ENCODE measurements around the gene PCDHGA1. TPM values are rescaled to one million over a fixed set of nuclear protein-coding genes. Genes with fewer than 3 reads are reported as not detected.

Gene PCDHGA1
- polyA plus RNA-seq, 1 donor from 2014 or later, result 0.19 TPM

DNA sequence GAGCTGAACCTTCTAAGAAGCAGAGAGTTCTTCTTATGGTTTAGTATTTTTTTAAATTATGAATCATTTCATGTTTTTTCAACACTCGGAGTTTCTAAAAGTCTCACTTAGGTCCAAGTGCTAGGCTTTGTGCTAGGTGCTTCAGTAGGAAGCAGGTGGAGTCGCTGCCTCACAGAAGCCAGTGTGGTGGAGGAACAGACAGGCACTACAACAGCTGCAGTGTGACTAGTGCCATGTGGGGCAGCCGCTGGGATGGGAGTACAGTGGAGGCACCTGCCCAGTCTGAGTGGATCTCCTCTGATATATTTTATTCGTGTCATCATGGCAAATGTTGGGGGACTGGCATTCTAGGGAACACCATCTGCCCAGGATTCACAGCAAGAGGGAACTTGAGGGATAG lies 173.9 kb downstream of the PCDHGA1 start:
- no peaks in the 10 kb centered on the region for H3K36me3 ChIP-seq (ENCODE audit: insufficient read depth, low read length)
- no peaks in the 10 kb centered on the region for H4K20me1 ChIP-seq (ENCODE audit: insufficient read depth)
- no peak overlapping the region for H3K27ac ChIP-seq (ENCODE audit: low read length)
- no peaks in the 10 kb centered on the region for H3K9me3 ChIP-seq (ENCODE audit: low read length)
- no peaks in the 10 kb centered on the region for H3K79me2 ChIP-seq (replicated peaks; ENCODE audit: insufficient read depth, low read length)
- no peak for TF ChIP-seq MXI1 (conservative IDR thresholded peaks at IDR 0.05; ENCODE audit: poor library complexity, severe bottlenecking)
- TF ChIP-seq, protein P1, sequence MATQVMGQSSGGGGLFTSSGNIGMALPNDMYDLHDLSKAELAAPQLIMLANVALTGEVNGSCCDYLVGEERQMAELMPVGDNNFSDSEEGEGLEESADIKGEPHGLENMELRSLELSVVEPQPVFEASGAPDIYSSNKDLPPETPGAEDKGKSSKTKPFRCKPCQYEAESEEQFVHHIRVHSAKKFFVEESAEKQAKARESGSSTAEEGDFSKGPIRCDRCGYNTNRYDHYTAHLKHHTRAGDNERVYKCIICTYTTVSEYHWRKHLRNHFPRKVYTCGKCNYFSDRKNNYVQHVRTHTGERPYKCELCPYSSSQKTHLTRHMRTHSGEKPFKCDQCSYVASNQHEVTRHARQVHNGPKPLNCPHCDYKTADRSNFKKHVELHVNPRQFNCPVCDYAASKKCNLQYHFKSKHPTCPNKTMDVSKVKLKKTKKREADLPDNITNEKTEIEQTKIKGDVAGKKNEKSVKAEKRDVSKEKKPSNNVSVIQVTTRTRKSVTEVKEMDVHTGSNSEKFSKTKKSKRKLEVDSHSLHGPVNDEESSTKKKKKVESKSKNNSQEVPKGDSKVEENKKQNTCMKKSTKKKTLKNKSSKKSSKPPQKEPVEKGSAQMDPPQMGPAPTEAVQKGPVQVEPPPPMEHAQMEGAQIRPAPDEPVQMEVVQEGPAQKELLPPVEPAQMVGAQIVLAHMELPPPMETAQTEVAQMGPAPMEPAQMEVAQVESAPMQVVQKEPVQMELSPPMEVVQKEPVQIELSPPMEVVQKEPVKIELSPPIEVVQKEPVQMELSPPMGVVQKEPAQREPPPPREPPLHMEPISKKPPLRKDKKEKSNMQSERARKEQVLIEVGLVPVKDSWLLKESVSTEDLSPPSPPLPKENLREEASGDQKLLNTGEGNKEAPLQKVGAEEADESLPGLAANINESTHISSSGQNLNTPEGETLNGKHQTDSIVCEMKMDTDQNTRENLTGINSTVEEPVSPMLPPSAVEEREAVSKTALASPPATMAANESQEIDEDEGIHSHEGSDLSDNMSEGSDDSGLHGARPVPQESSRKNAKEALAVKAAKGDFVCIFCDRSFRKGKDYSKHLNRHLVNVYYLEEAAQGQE (IDR thresholded peaks at IDR 0.05; ENCODE audit: borderline replicate concordance), result no peak
- TF ChIP-seq, protein P2, sequence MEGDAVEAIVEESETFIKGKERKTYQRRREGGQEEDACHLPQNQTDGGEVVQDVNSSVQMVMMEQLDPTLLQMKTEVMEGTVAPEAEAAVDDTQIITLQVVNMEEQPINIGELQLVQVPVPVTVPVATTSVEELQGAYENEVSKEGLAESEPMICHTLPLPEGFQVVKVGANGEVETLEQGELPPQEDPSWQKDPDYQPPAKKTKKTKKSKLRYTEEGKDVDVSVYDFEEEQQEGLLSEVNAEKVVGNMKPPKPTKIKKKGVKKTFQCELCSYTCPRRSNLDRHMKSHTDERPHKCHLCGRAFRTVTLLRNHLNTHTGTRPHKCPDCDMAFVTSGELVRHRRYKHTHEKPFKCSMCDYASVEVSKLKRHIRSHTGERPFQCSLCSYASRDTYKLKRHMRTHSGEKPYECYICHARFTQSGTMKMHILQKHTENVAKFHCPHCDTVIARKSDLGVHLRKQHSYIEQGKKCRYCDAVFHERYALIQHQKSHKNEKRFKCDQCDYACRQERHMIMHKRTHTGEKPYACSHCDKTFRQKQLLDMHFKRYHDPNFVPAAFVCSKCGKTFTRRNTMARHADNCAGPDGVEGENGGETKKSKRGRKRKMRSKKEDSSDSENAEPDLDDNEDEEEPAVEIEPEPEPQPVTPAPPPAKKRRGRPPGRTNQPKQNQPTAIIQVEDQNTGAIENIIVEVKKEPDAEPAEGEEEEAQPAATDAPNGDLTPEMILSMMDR (IDR thresholded peaks at IDR 0.05; ENCODE audit: poor library complexity, severe bottlenecking), result no peak
- TF ChIP-seq RAD21 (conservative IDR thresholded peaks at IDR 0.05), result no peak
- TF ChIP-seq SMC3 (conservative IDR thresholded peaks at IDR 0.05; ENCODE audit: poor library complexity), result no peak
- TF ChIP-seq EP300 (conservative IDR thresholded peaks at IDR 0.05; ENCODE audit: poor library complexity, severe bottlenecking), result no peak
- TF ChIP-seq EZH2 (IDR thresholded peaks at IDR 0.05; ENCODE audit: borderline replicate concordance, insufficient read depth, low read length, poor library complexity, severe bottlenecking), result no peak
- TF ChIP-seq POLR2AphosphoS5 (IDR thresholded peaks at IDR 0.05), result no peak
- no peak for TF ChIP-seq TAF1 (IDR thresholded peaks at IDR 0.05; ENCODE audit: low read depth)
- no peaks in the 10 kb centered on the region for H3K27me3 ChIP-seq (ENCODE audit: insufficient read depth, low read depth, low read length)
- H3F3A ChIP-seq (ENCODE audit: insufficient read depth, low read length, poor library complexity, severe bottlenecking), result peaks cover 2% of the 10 kb centered on the region
- no peak overlapping the region for H3K4me3 ChIP-seq (ENCODE audit: low read length)
- H3K4me2 ChIP-seq (ENCODE audit: low read length), result no peak overlapping the region
- H2AFZ ChIP-seq (ENCODE audit: low read depth, low read length), result no peak overlapping the region
- no peaks in the 10 kb centered on the region for H3K9me2 ChIP-seq (ENCODE audit: insufficient read depth, low read length)
- no peak overlapping the region for H3K9ac ChIP-seq (ENCODE audit: low read length)

DNA sequence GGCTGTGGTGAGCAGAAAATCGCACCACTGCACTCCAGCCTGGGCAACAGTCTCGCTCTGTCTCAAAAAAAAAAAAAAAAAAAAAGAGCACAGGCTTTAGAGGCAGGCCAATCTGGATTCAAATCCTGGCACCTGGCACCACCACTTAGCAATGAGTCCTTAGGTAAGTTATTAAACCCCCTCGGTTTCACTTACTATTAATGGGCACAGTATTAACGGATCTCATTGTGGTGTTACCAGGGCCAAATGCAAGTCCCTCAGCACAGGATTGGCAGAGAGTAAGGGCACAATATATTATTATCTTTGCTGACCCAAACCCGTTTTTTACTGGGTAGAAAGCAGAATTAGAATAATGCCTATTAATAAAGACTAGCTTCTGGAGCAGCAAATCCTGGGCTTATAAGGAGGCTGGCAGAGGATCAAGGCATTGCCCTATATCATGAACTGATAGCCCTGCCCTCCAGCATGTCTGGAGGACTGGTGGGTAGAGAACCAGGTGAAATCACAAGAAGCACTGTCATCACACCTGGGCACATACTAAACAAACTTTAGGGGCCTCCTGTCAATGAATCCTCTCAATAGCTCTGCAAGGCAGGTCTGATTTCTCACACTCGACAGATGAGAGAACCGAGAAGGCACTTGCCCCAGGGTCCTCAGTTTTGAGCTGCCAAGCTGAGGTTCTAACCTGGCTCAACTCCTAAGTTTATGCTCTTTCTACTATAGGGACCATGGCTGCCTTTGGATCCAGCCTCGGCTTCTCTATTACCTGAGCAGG lies 176.3 kb downstream of the PCDHGA1 start:
- TF ChIP-seq MXI1 (conservative IDR thresholded peaks at IDR 0.05; ENCODE audit: poor library complexity, severe bottlenecking), result no peak
- TF ChIP-seq RAD21 (conservative IDR thresholded peaks at IDR 0.05), result no peak
- TF ChIP-seq SMC3 (conservative IDR thresholded peaks at IDR 0.05; ENCODE audit: poor library complexity), result no peak
- TF ChIP-seq EP300 (conservative IDR thresholded peaks at IDR 0.05; ENCODE audit: poor library complexity, severe bottlenecking), result no peak
- TF ChIP-seq, protein P1 (IDR thresholded peaks at IDR 0.05; ENCODE audit: borderline replicate concordance), result no peak
- TF ChIP-seq POLR2AphosphoS5 (IDR thresholded peaks at IDR 0.05), result no peak
- TF ChIP-seq, protein P2 (IDR thresholded peaks at IDR 0.05; ENCODE audit: poor library complexity, severe bottlenecking), result no peak
- TF ChIP-seq EZH2 (IDR thresholded peaks at IDR 0.05; ENCODE audit: borderline replicate concordance, insufficient read depth, low read length, poor library complexity, severe bottlenecking), result no peak
- no peak for TF ChIP-seq TAF1 (IDR thresholded peaks at IDR 0.05; ENCODE audit: low read depth)
- H3K27ac ChIP-seq (ENCODE audit: low read length), result no peak overlapping the region
- H3K9me3 ChIP-seq (ENCODE audit: low read length), result no peaks in the 10 kb centered on the region
- H3F3A ChIP-seq (ENCODE audit: insufficient read depth, low read length, poor library complexity, severe bottlenecking), result peaks cover 2% of the 10 kb centered on the region
- no peak overlapping the region for H3K4me3 ChIP-seq (ENCODE audit: low read length)
- no peaks in the 10 kb centered on the region for H3K27me3 ChIP-seq (ENCODE audit: insufficient read depth, low read depth, low read length)
- no peaks in the 10 kb centered on the region for H3K79me2 ChIP-seq (replicated peaks; ENCODE audit: insufficient read depth, low read length)
- H2AFZ ChIP-seq (ENCODE audit: low read depth, low read length), result no peak overlapping the region
- peaks cover under 1% of the 10 kb centered on the region for H3K36me3 ChIP-seq (ENCODE audit: insufficient read depth, low read length)
- no peaks in the 10 kb centered on the region for H3K9me2 ChIP-seq (ENCODE audit: insufficient read depth, low read length)
- H3K9ac ChIP-seq (ENCODE audit: low read length), result no peak overlapping the region
- H4K20me1 ChIP-seq (ENCODE audit: insufficient read depth), result no peaks in the 10 kb centered on the region
- no peak overlapping the region for H3K4me2 ChIP-seq (ENCODE audit: low read length)
